HFFc6 (cell line): ENCODE data around the gene PIPOX. TPM values are rescaled to one million over a fixed set of nuclear protein-coding genes. Genes with fewer than 3 reads are reported as not detected.

ENCODE experiments used
- DNase-seq: peaks from one replicate; pipeline ENCODE4 v3.0.0-alpha.2; 2018
- H3K27ac Mint-ChIP-seq: 2 replicates; pipeline ENCODE4 v1.8.0; 2020; ENCODE audit warnings: mild to moderate bottlenecking, mixed read lengths
- H3K27me3 Mint-ChIP-seq: 2 replicates; pipeline ENCODE4 v1.8.0; 2021; ENCODE audit warnings: mild to moderate bottlenecking, moderate library complexity, mixed read lengths; ENCODE audit not compliant: insufficient read depth
- H3K36me3 Mint-ChIP-seq: 2 replicates; pipeline ENCODE4 v1.8.0; 2021; ENCODE audit warnings: low read depth, mixed read lengths
- H3K4me1 Mint-ChIP-seq: 2 replicates; pipeline ENCODE4 v1.8.0; 2020; ENCODE audit warnings: low read depth, mixed read lengths
- H3K4me3 Mint-ChIP-seq: 2 replicates; pipeline ENCODE4 v1.8.0; 2020; ENCODE audit warnings: mild to moderate bottlenecking, moderate library complexity, mixed read lengths
- H3K9me3 Mint-ChIP-seq: 2 replicates; pipeline ENCODE4 v1.8.0; 2020; ENCODE audit warnings: mild to moderate bottlenecking, mixed read lengths
- total RNA-seq, 6 experiments: library from RNA; stranded (reverse); fragmentation: NEBNext Ultra II Directional; extraction: Animal tissue kit (Norgen Biotek cat#: 25700); gene quantifications; 2 replicates in 1 of 6; 3 replicates in 5 of 6; pipeline ENCODE4 v1.2.3, GENCODE V29; 2021
- TF ChIP-seq, protein P1 (sequence below): fragments of 200-600 bp; sonication (generic); IDR thresholded peaks from 2 replicates; pipeline ENCODE4 v1.5.0; 2021; ENCODE audit warnings: antibody characterized with exemption, mild to moderate bottlenecking

PIPOX gene
- total RNA-seq, 6 experiments from 2014 or later, result 0.17 to 0.73 (median 0.44) TPM

DNA sequence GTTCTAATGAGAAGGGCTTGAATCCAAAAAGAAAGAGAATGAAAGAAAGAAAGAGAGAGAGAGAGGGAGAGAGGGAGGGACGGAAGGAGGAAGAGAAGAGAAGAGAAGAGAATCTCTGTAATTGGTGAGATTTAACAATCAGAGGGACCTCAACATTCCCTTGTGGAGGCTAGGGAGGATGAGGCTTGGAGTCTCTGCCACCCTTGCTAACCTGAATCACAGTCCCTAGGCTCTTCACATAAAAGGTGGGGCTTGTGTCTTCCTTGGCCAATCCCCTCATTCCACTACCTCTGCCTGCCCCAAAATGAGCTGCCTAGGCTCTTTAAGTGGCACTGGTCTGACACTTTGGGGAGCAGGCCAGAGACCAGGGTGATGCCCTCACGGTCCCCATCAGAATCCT lies 30.1 kb downstream of the PIPOX start:
- Mint-ChIP-seq H3K27me3 (peaks cover 24% of the 10 kb centered on the region), H3K4me1 (no peaks in the 10 kb centered on the region), H3K9me3 (no peaks in the 10 kb centered on the region), H3K27ac (no peak overlapping the region), H3K36me3 (no peaks in the 10 kb centered on the region), H3K4me3 (no peak overlapping the region)
- TF ChIP-seq, protein P1, sequence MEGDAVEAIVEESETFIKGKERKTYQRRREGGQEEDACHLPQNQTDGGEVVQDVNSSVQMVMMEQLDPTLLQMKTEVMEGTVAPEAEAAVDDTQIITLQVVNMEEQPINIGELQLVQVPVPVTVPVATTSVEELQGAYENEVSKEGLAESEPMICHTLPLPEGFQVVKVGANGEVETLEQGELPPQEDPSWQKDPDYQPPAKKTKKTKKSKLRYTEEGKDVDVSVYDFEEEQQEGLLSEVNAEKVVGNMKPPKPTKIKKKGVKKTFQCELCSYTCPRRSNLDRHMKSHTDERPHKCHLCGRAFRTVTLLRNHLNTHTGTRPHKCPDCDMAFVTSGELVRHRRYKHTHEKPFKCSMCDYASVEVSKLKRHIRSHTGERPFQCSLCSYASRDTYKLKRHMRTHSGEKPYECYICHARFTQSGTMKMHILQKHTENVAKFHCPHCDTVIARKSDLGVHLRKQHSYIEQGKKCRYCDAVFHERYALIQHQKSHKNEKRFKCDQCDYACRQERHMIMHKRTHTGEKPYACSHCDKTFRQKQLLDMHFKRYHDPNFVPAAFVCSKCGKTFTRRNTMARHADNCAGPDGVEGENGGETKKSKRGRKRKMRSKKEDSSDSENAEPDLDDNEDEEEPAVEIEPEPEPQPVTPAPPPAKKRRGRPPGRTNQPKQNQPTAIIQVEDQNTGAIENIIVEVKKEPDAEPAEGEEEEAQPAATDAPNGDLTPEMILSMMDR, result no peak
- DNase-seq, result no peak

DNA sequence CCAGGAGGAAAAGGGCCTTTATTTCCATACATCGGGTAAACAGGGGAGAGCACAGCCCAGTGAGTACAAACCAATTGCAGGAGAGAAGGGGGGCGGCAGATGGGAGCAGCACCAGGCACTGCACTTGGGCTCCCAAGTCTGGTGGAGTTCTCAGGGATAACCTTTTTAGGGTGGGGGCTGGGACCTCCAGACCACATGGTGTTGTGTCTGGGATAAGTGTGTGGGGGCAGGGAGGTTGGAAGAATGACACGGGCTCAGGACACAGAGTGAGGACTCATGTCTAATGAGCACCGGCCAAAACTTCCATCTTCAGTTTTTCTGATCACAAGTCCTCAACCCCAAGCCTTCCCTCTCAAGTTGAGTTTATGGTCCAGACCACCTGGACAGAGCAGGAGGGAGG lies 30.6 kb downstream of the PIPOX start:
- Mint-ChIP-seq H3K4me3 (no peak overlapping the region), H3K27ac (no peak overlapping the region), H3K36me3 (no peaks in the 10 kb centered on the region), H3K4me1 (no peaks in the 10 kb centered on the region), H3K27me3 (peaks cover 22% of the 10 kb centered on the region), H3K9me3 (no peaks in the 10 kb centered on the region)
- TF ChIP-seq, protein P1, result no peak
- DNase-seq, result no peak

DNA sequence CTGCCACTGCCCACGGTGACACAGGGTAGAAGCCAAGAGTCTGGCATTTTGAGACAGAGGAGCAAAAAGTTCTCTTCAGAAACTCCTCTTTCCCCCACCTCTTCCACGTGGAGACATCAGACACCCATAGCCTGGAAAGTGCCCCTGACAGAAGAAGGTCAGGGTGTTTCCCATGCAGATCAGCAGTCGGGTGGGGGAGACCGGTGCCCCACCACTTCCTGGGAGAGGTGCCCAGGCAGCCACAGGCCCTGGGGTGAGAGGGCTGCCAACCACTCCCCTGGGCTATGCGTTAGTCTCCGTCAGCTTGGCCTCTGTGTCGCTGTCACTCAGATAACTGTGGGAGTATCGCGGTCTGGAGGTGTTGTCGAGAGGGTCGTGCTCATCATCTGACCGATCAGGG lies 31.5 kb downstream of the PIPOX start:
- TF ChIP-seq, protein P1, result no peak
- Mint-ChIP-seq H3K9me3 (no peaks in the 10 kb centered on the region), H3K4me1 (no peaks in the 10 kb centered on the region), H3K27me3 (peaks cover 20% of the 10 kb centered on the region), H3K36me3 (no peaks in the 10 kb centered on the region), H3K4me3 (no peak overlapping the region), H3K27ac (no peak overlapping the region)
- DNase-seq, result no peak

DNA sequence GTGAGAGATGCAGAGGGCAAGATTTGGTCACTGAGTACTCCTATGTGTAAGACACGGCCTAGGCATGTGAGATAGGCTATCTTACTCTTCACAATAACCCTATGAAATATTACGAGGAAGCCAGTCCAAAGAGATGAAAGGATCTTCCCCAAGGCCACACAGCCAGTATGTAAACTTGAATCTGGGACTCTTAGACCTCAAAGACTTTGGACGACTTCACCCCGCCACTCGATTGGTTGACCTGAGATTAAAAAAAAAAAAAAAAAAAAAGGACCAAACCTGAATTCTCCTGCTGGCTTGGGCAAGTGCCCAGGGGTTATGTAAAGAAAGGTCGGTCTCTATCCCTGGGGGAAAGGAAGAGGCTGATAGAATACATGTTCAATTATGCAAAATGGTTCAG lies 33.1 kb downstream of the PIPOX start:
- no peak overlapping the region for H3K4me3 Mint-ChIP-seq
- no peaks in the 10 kb centered on the region; the same call in 1 of the 2 replicates for H3K36me3 Mint-ChIP-seq
- DNase-seq, result no peak

DNA sequence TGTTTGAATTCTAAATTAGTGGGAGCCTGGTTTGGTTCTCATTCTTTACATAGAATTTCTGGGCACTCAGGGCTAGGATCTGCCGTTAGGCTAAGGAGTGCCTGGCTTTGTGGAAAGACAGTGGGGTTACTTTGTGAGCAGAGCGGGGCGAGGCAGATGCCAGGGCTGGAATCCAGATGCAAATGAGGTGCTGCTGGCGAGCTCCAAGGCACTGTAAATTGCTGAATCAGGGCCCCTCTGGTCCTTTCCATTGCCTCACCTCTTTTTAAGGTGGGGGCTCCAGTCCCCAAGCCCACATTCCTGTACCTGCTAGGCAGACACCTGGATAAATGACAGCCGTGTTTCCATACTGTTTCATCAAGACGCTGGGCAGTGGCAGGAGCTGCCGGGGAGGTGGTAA lies 33.8 kb downstream of the PIPOX start:
- no peak for DNase-seq
- Mint-ChIP-seq H3K27me3 (peaks cover 10% of the 10 kb centered on the region), H3K36me3 (no peaks in the 10 kb centered on the region; the same call in 1 of the 2 replicates), H3K4me3 (no peak overlapping the region), H3K27ac (no peak overlapping the region), H3K9me3 (no peaks in the 10 kb centered on the region), H3K4me1 (no peaks in the 10 kb centered on the region)
- TF ChIP-seq, protein P1, result no peak

More for the DNA sequence above, 33.1 kb downstream of the PIPOX start:
- Mint-ChIP-seq H3K27me3 (peaks cover 10% of the 10 kb centered on the region), H3K4me1 (no peaks in the 10 kb centered on the region), H3K9me3 (no peaks in the 10 kb centered on the region), H3K27ac (no peak overlapping the region)
- TF ChIP-seq, protein P1, result no peak

DNA sequence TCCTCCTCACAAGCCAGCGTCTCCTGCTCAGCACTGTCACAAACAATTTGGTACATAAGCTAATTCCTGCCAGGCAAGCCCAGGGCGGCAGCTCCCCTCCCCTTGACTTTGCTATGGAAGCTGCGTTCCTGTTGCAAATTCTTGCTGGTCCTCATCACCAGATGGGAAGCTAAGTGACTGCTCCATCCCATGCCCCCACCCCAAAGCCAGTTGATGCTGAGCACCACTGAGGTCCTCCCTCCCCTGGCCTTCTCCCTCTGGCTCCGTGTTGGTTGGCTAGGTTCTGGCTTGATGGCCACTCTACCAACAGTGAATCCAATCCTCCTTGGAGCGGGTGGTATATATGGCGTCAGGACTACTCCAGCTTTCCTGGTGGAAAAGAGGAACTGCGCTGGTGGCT lies 34.4 kb downstream of the PIPOX start:
- no peaks in the 10 kb centered on the region; the same call in 1 of the 2 replicates for H3K36me3 Mint-ChIP-seq
- H3K27me3 Mint-ChIP-seq, result peaks cover 10% of the 10 kb centered on the region
- no peaks in the 10 kb centered on the region for H3K9me3 Mint-ChIP-seq
- H3K27ac Mint-ChIP-seq, result no peak overlapping the region
- DNase-seq, result no peak
- no peak overlapping the region for H3K4me3 Mint-ChIP-seq
- no peaks in the 10 kb centered on the region for H3K4me1 Mint-ChIP-seq
- TF ChIP-seq, protein P1, result no peak
